Transverse colon (tissue), 4 donors: ENCODE data around the gene HSPA1L. TPM values are rescaled to one million over a fixed set of nuclear protein-coding genes. Genes with fewer than 3 reads are reported as not detected.
A peak's percentile ranks its signal among the peaks of the same experiment; 100 is the strongest.

Experiments
- DNase-seq: peaks from one replicate; pipeline ENCODE4 v3.0.0-alpha.2; 2019
- H3K27ac ChIP-seq, 4 donors: fragments of 200-600 bp; sonication (generic); 2 replicates each; pipeline ENCODE4 v1.5.1; 2016 to 2018; ENCODE audit warnings: inconsistent platforms in 4 of 4
- H3K27me3 ChIP-seq: fragments of 200-600 bp; sonication (generic); 2 replicates; pipeline ENCODE4 v1.5.1; 2017; ENCODE audit warnings: inconsistent platforms
- H3K36me3 ChIP-seq, 4 donors: fragments of 200-600 bp; sonication (generic); 2 replicates each; pipeline ENCODE4 v1.5.1; 2017 to 2019; ENCODE audit warnings: inconsistent platforms in 4 of 4
- H3K4me1 ChIP-seq, 4 donors: fragments of 200-600 bp; sonication (generic); 2 replicates each; pipeline ENCODE4 v1.5.1; 2017 to 2020; ENCODE audit warnings: inconsistent platforms in 4 of 4
- H3K4me3 ChIP-seq, 4 donors: fragments of 200-600 bp; sonication (generic); 1 replicate in 1 of 4; 2 replicates in 3 of 4; pipeline versions ENCODE4 v1.5.1 to v1.6.1; 2017 to 2019; ENCODE audit warnings: inconsistent platforms in 4 of 4
- H3K9me3 ChIP-seq, 2 donors: fragments of 200-600 bp; sonication (generic); 2 replicates each; pipeline ENCODE4 v1.5.1; 2017 to 2019; ENCODE audit warnings: inconsistent platforms in 2 of 2
- EP300 ChIP-seq: sonication (generic); formaldehyde crosslinking; IDR thresholded peaks from one replicate; pipeline ENCODE4 v1.6.1; 2017; ENCODE audit warnings: antibody characterized with exemption, low read depth
- POLR2A ChIP-seq: fragments of 450-650 bp; IDR thresholded peaks from one replicate; pipeline ENCODE4 v1.6.1; 2016; ENCODE audit warnings: antibody characterized with exemption, mild to moderate bottlenecking, moderate library complexity
- POLR2AphosphoS5 ChIP-seq, 3 donors: sonication (generic); formaldehyde crosslinking; IDR thresholded peaks; one replicate each; pipeline ENCODE4 v1.6.1; 2016; ENCODE audit warnings: antibody characterized with exemption in 3 of 3
- WGBS, 2 donors: methylation state at CpG; one replicate each; pipeline ENCODE4 v1.1.5; 2018; ENCODE audit warnings: low coverage in 1 of 2; 5-methylcytosine and 5-hydroxymethylcytosine counted together
- in situ Hi-C, 4 donors: fragments of 200-750 bp; cut with MboI; loops; one replicate each; pipeline versions ENCODE4 v1.15.0 to v1.15.1; 2017; ENCODE audit warnings: low sequenced_read_pairs in 3 of 4, low pct_ligation_motif_present in 1 of 4, low pct_unique_long_range_greater_than_20kb in 1 of 4
- intact Hi-C: fragments of 100-400 bp; cut with DNase I; formaldehyde crosslinking; loops from one replicate; pipeline ENCODE4 v1.15.1; 2023; ENCODE audit warnings: low total_unique reads
- total RNA-seq, 4 donors: library from RNA; depleted of rRNA; stranded (reverse); fragments of >200 nt; gene quantifications; one replicate each; pipeline ENCODE4 v1.1.0, GENCODE V29; 2016
- TF ChIP-seq, protein P1 (sequence below), 5 experiments: fragments of 200-600 bp in 3 of 5; fragments of 450-650 bp in 2 of 5; sonication (generic) in 3 of 5; IDR thresholded peaks; 1 replicate in 2 of 5; 2 replicates in 3 of 5; pipeline ENCODE4 v1.5.1; 2016 to 2017; ENCODE audit warnings: antibody characterized with exemption in 5 of 5, inconsistent platforms in 3 of 5, mild to moderate bottlenecking in 2 of 5, moderate library complexity in 1 of 5

The HSPA1L gene
- total RNA-seq, 4 donors from 2014 or later: 0.64 to 0.68 TPM; not detected in 2

DNA sequence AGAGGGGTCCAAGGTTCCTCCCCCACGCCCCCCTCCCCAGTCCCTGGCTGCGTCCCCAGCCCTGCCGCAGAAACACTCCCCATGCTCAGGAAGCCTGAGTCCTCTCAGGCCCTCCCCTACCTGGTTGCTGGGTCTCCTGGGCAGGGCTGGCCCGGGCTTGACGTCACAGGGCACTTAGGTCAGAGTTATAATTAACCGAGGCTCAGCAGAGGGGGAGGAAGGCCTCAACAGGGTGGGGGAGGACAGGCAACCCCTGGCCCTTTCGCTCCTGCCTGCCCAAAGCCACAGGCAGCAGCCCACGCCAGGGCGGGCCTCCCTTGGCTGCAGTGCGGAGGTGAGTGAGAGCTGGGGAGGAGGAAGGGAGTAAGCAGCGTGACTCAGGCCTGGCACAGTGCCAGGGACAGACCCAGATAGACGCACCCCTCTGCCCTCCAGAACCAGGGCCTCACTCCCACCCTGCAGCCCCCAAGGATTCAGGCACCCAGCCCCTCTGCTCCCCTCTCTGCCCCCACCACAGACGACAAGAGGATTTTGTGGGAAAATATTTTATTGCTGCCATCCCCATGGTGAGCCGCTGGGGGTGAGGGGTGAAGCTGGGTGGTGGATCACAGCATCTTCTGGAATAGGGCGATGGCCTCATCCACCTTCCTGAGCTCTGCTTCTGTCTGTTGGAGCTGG, 38.0 kb downstream of the HSPA1L start, which contains the start of gene VWA7:
VWA7 (minus strand) TSS at position 340 of the 678 bp plus-strand sequence. CDS start 549 bp downstream, outside the sequence.
- in situ Hi-C loops (no loop called here), intact Hi-C loops (no loop called here)
- H3K9me3 ChIP-seq: no peaks in the 10 kb centered on the region
- H3K36me3 ChIP-seq: peaks cover 0 to 10% (median 0%) of the 10 kb centered on the region in 4 donors
- no peaks in the 10 kb centered on the region for H3K27me3 ChIP-seq
- H3K4me3 ChIP-seq: peak within 1 kb of the TSS in 1 of 4 donors; percentile 9
- TF ChIP-seq POLR2A: peak; percentile 54
- TF ChIP-seq POLR2AphosphoS5 (IDR thresholded peaks at IDR 0.05): peak in 2 of 3 donors; percentile 61 to 70
- TF ChIP-seq, protein P1, sequence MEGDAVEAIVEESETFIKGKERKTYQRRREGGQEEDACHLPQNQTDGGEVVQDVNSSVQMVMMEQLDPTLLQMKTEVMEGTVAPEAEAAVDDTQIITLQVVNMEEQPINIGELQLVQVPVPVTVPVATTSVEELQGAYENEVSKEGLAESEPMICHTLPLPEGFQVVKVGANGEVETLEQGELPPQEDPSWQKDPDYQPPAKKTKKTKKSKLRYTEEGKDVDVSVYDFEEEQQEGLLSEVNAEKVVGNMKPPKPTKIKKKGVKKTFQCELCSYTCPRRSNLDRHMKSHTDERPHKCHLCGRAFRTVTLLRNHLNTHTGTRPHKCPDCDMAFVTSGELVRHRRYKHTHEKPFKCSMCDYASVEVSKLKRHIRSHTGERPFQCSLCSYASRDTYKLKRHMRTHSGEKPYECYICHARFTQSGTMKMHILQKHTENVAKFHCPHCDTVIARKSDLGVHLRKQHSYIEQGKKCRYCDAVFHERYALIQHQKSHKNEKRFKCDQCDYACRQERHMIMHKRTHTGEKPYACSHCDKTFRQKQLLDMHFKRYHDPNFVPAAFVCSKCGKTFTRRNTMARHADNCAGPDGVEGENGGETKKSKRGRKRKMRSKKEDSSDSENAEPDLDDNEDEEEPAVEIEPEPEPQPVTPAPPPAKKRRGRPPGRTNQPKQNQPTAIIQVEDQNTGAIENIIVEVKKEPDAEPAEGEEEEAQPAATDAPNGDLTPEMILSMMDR (IDR thresholded peaks at IDR 0.05): no peak
- no peak for TF ChIP-seq EP300
- H3K27ac ChIP-seq: peak within 1 kb of the TSS; percentile 42 to 65 (median 52)
- DNase-seq: peak; percentile 87
- 11% methylated on average over 13 of the region's 15 CpGs; no CpG with 5 or more reads in 1 of the 2 donors for WGBS, 2 donors
- peaks cover 17 to 33% (median 27%) of the 10 kb centered on the region in 4 donors for H3K4me1 ChIP-seq

DNA sequence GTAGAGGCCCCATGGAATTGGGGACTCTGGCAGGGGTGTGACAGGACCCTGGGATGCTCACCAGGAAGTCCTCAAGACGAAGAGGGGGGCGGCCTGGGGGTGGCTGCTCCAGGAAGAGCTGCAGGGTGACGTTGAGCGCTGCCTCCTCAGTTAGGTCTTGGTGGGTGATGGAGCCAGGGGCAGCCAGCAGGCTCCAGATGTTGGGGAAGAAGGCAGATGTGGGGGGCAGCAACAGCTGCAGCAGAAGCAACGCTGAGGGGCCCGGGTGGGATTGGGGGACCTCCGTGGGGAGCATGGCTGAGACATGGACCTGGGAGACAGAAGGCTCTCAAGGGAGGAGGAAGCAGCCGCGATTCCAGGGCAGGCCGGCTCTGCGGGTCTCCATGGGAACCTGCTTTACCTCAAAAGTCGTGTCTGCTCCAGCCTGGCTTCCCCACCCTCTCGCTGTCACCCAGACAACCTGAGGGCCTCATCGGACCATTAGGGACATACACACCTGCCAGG, 38.5 kb downstream of the HSPA1L start:
- peaks cover 0 to 10% (median 0%) of the 10 kb centered on the region in 4 donors for H3K36me3 ChIP-seq
- TF ChIP-seq POLR2AphosphoS5 (IDR thresholded peaks at IDR 0.05): no peak
- no peak for TF ChIP-seq POLR2A
- TF ChIP-seq, protein P1 (IDR thresholded peaks at IDR 0.05): no peak
- no peak for TF ChIP-seq EP300
- H3K27ac ChIP-seq: peak overlapping the region; percentile 42 to 65 (median 52)
- intact Hi-C loops: no loop called here
- in situ Hi-C loops: no loop called here
- H3K4me1 ChIP-seq: peaks cover 17 to 34% (median 27%) of the 10 kb centered on the region in 4 donors
- H3K4me3 ChIP-seq: peak overlapping the region in 1 of 4 donors; percentile 9
- 20 to 27% methylated on average over 2 to 14 of the region's 14 CpGs for WGBS, 2 donors
- H3K27me3 ChIP-seq: no peaks in the 10 kb centered on the region
- DNase-seq: no peak
- H3K9me3 ChIP-seq: no peaks in the 10 kb centered on the region

DNA sequence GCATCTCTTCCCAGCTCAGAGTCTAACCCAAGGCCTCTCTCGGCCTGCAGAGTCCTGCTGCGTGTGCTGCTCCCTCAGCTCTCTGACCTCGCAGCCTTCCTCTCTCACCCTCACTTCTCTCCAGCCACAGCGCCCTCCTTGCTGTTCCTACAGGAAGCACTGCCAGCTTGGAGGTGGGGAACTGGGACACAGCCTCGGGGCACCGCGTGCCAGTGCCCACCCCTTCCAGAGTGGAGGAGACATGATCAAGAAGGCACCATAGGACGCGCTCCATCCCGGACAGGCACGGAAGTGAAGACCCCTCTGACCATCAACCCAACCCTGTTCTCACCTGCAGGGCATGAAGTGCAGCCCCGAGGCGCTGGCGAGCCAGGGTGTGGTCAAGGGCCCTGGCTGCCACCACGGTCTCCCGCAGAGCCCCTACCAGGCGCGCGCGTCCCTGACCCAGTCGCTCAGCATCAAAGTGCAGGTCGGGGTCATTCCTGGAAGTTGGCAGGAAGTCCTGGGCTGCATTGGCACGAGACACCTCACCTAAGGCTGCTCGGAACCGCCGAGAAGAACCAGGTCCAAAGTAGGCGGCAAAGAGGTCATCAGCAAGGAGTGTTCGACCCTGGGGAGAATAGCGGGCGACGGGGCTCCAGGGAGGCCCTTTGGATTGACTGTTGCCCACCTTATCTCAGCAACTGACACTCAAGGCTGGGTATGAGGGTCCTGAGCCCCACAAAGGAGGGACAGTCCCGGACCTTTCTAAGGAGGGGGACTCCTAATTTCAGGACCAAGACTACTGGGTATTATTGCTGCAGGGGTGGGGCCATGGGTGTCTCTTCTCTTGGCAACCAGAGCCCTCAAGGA, 39.2 kb downstream of the HSPA1L start:
- Histone ChIP-seq H3K4me1 (peaks cover 17 to 34% (median 27%) of the 10 kb centered on the region in 4 donors), H3K4me3 (no peak overlapping the region), H3K27ac (peak overlapping the region; percentile 47 to 71 (median 59)), H3K36me3 (peaks cover 0 to 10% (median 0%) of the 10 kb centered on the region in 4 donors), H3K27me3 (no peaks in the 10 kb centered on the region), H3K9me3 (no peaks in the 10 kb centered on the region)
- WGBS, 2 donors: 79 to 82% methylated on average over 7 to 31 of the region's 32 CpGs
- TF ChIP-seq EP300: no peak
- TF ChIP-seq, protein P1 (IDR thresholded peaks at IDR 0.05): no peak
- no peak for TF ChIP-seq POLR2AphosphoS5 (IDR thresholded peaks at IDR 0.05)
- no peak for TF ChIP-seq POLR2A
- DNase-seq: no peak
- in situ Hi-C loops (no loop called here), intact Hi-C loops (no loop called here)

DNA sequence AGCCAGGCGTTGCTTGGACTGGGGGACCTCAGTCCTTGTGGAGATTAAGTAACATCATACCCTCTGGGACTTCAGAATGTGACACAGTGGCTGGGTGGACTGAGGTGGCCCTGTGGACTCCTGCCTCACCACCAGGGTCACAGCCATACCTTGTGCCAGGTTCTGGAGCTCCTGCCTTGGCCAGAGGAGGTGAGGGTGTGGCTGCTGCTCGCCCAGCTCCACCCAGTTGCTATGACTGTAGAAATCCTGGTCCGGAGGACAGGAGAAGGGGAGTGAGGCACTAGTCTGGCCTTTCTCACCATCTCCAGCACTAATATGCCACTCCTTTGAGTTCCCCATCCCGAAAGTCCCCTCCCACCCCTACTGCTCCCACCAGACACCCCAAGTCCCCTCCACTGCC, 39.9 kb downstream of the HSPA1L start:
- H3K27ac ChIP-seq: peak overlapping the region; percentile 47 to 71 (median 59)
- peak; percentile 74 for DNase-seq
- no peaks in the 10 kb centered on the region for H3K27me3 ChIP-seq
- H3K36me3 ChIP-seq: peaks cover 0 to 3% (median 0%) of the 10 kb centered on the region in 4 donors
- in situ Hi-C loops: no loop called here
- TF ChIP-seq, protein P1 (IDR thresholded peaks at IDR 0.05): peak in 4 of 5 experiments; percentile 14 to 65 (median 36)
- TF ChIP-seq EP300: no peak
- TF ChIP-seq POLR2AphosphoS5 (IDR thresholded peaks at IDR 0.05): peak in 1 of 3 donors; percentile 12
- no peaks in the 10 kb centered on the region for H3K9me3 ChIP-seq
- intact Hi-C loops: no loop called here
- no peak overlapping the region for H3K4me3 ChIP-seq
- 52 to 61% methylated on average over 2 of the region's 4 CpGs for WGBS, 2 donors
- peaks cover 18 to 36% (median 29%) of the 10 kb centered on the region in 4 donors for H3K4me1 ChIP-seq
